ENCODE measurements around the gene TSPAN11. TPM values are rescaled to one million over a fixed set of nuclear protein-coding genes. Genes with fewer than 3 reads are reported as not detected.

The TSPAN11 gene
- total RNA-seq, 2 experiments from 2014 or later = not detected

DNA sequence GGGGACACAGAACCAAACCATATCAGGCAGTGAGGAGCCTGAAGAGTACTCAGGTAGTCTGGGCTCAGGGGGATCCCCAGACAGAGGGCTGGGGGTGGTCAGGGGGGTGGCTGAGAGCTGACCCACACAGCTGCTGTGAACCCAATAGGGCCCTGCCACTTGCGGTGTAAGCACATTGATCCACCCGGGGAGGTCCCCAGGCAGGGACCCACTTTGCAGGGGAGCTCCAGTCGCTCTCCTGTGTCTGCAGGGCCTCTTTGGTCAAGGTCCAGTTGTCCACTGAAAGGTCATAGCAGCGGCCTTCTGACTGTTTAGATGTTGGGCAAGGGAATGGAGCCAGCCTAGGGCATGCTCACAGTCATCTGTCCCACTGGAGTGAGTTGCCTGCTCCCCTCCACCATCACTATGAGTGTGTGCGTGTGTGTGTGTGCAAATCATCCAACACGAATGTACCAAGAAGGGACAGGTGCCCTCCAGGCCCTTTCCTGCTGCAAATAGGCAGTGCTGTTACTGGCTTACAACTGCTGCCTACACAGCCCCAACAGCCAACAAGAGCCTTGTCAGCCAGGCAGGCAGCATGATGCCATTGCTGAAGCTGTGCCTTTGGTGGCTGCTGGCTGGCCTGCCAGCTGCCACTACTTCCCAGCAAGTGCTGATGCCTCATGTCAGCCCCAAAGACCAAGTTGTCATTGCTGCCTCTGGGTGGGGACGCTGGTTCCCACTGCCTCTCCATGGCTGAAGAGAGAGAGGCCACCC is 71.3 kb downstream of the TSPAN11 start:
- ChIA-PET CTCF (no interaction called here), POLR2A (no interaction called here)
- H3K4me1 Mint-ChIP-seq = no peaks in the 10 kb centered on the region
- no peaks in the 10 kb centered on the region for H3K9me3 Mint-ChIP-seq
- H3K27ac Mint-ChIP-seq = no peak overlapping the region
- no peak overlapping the region for H3K4me3 Mint-ChIP-seq
- peaks cover 9% of the 10 kb centered on the region for H3K27me3 Mint-ChIP-seq
- no peak for DNase-seq
- H3K36me3 Mint-ChIP-seq (ENCODE audit: low read depth) = no peaks in the 10 kb centered on the region

DNA sequence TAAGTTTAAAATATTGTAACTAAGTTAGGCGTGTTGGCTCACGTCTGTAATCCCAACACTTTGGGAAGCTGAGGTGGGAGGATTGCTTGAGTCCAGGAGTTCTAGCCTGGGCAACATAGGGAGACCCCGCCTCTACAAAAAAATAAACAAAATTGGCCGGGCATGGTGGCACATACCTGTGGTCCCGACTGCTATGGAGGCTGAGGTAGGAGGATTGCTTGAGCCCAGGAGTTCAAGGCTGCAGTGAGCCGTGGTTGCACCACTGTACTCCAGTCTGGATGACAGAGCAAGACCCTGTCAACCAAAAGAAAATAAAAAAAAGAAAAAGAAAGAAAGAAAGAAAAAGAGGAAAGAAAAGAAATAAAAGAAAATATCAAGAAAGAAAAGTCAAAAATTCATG is 72.5 kb downstream of the TSPAN11 start:
- no peak overlapping the region for H3K4me3 Mint-ChIP-seq
- DNase-seq = no peak
- POLR2A ChIA-PET = no interaction called here
- no peaks in the 10 kb centered on the region for H3K36me3 Mint-ChIP-seq (ENCODE audit: low read depth)
- H3K4me1 Mint-ChIP-seq = no peaks in the 10 kb centered on the region
- H3K27me3 Mint-ChIP-seq = peaks cover 9% of the 10 kb centered on the region
- no peaks in the 10 kb centered on the region for H3K9me3 Mint-ChIP-seq
- H3K27ac Mint-ChIP-seq = no peak overlapping the region
- CTCF ChIA-PET = no interaction called here

DNA sequence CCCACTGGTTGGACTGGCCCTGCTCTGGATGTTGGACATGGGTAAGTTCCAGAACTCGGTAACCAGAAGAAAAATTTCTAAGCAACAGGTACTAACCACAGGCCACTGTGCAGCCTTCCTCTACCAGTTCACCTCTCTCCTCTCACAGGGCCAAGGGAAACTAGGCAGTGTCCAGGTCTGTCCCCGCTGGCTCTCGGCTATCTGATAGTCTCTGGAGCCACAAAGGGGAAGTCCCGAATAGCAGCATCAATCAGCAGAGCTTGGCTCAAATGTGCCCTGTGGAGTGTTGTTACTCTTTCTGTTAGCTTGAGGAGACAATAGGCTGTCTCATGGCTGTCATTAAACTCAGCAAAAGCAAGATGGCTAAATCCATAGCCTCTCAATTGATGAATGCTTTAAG is 73.2 kb downstream of the TSPAN11 start:
- CTCF ChIA-PET = no interaction called here
- POLR2A ChIA-PET = no interaction called here
- Mint-ChIP-seq H3K9me3 (no peaks in the 10 kb centered on the region), H3K4me3 (no peak overlapping the region), H3K27me3 (peaks cover 9% of the 10 kb centered on the region), H3K36me3 (ENCODE audit: low read depth) (no peaks in the 10 kb centered on the region), H3K4me1 (no peaks in the 10 kb centered on the region), H3K27ac (no peak overlapping the region)
- DNase-seq = no peak

DNA sequence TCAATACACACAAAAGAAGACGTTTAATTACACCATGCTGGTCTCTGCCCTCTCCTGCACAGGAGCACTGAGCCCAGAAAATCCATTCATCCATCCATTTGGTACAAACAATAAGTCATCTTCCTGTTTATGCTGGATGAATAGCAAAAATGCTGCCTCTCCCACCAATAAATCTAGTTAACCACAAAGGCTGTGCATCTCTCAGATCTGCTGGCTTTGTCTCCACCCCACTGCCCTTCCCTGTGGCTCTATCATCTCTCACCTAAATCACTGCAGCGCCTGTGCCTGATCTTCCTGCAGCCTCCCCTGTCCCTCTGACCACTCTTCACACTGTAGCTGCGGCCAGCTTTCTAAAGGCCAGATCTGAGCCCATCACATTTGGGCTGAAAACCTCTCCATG is 74.2 kb downstream of the TSPAN11 start:
- Mint-ChIP-seq H3K9me3 (no peaks in the 10 kb centered on the region), H3K36me3 (ENCODE audit: low read depth) (no peaks in the 10 kb centered on the region), H3K4me3 (no peak overlapping the region), H3K4me1 (peaks cover under 1% of the 10 kb centered on the region), H3K27me3 (peaks cover 9% of the 10 kb centered on the region), H3K27ac (no peak overlapping the region)
- POLR2A ChIA-PET = no interaction called here
- DNase-seq = no peak
- CTCF ChIA-PET = no interaction called here

DNA sequence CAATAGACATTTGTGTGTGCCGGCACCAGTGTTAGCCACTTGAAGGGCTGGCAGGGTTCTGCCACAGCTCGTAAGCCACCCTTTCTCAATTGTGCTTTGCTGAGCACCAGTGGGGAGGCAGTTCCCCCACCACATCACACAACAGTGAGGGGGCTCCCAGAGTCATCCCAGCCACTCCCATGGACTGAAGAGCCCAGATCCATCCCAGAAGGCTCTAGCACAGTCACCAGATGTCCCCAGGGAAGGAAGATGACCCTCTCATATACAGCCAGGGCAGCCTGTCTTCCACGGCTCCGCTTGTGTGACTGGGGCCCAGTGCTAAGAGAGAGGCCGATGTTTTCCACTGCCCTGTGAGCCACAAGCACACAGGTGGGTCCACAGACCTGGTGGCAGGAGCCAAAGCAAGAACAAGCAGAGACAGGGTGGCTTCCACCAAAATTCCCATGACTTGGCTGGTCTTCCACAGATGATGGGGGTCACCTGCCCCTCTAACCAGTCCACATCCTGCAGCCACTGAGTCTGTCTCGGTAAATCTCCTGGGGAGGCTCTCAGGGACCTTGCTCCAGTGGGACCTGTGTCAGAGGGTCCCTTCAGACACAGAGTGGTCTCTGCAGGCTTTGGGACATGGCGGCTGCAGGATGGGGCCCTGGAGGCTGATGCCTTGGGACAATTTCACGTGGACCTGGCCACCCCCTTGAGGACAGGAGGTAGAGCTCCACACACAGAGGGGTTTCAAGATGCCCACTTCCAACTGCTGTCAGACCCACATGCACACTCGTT is 75.2 kb downstream of the TSPAN11 start:
- ChIA-PET POLR2A (no interaction called here), CTCF (no interaction called here)
- no peak overlapping the region for H3K27ac Mint-ChIP-seq
- H3K9me3 Mint-ChIP-seq = no peaks in the 10 kb centered on the region
- no peak overlapping the region for H3K4me3 Mint-ChIP-seq
- H3K27me3 Mint-ChIP-seq = peaks cover 9% of the 10 kb centered on the region
- no peak for DNase-seq
- peaks cover 2% of the 10 kb centered on the region for H3K4me1 Mint-ChIP-seq
- H3K36me3 Mint-ChIP-seq (ENCODE audit: low read depth) = no peaks in the 10 kb centered on the region

DNA sequence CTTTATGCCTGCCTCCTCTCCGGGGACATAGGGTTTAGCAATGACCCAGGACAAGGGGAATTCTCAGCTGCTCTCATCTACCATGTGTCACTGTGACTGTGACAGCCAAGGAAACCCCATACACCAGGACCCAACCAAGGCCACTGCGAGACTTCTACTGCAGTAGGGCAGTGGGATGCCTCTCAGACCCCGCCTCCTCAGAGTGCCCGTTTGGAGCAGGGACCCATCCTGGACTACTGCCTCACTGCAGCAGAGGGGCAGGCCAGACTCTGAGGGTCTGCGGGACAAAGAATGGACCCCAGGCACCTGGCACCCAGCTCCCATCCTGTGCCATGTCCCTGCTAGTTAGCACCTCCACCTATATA is 75.8 kb downstream of the TSPAN11 start:
- H3K4me1 Mint-ChIP-seq = peaks cover 2% of the 10 kb centered on the region
- POLR2A ChIA-PET = no interaction called here
- no peak for DNase-seq
- no peaks in the 10 kb centered on the region for H3K9me3 Mint-ChIP-seq
- CTCF ChIA-PET = no interaction called here
- no peaks in the 10 kb centered on the region for H3K36me3 Mint-ChIP-seq (ENCODE audit: low read depth)
- H3K4me3 Mint-ChIP-seq = no peak overlapping the region
- peaks cover 9% of the 10 kb centered on the region for H3K27me3 Mint-ChIP-seq
- no peak overlapping the region for H3K27ac Mint-ChIP-seq

DNA sequence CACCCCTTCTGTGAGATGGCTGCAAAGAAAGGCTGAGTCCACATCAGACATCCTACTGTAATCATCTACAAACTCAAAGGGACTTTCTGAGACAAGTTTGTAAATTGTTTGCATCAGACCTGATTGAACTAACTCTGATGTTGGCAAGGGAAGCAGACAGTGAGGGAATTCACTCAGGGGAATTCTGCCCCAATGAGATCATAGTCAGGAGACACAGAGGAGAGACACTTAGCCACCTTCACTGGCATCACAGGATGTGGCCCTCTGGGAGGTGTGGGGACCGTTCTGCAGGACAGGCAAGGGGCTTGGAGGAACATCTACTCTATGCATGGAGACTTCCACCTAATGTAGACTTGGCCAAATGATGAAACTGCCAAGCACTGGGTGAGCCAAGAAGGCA is 76.5 kb downstream of the TSPAN11 start:
- H3K27ac Mint-ChIP-seq = no peak overlapping the region
- peaks cover 2% of the 10 kb centered on the region for H3K4me1 Mint-ChIP-seq
- DNase-seq = no peak
- H3K4me3 Mint-ChIP-seq = no peak overlapping the region
- POLR2A ChIA-PET = no interaction called here
- H3K9me3 Mint-ChIP-seq = no peaks in the 10 kb centered on the region
- H3K27me3 Mint-ChIP-seq = peaks cover 9% of the 10 kb centered on the region
- H3K36me3 Mint-ChIP-seq (ENCODE audit: low read depth) = no peaks in the 10 kb centered on the region
- CTCF ChIA-PET = no interaction called here

DNA sequence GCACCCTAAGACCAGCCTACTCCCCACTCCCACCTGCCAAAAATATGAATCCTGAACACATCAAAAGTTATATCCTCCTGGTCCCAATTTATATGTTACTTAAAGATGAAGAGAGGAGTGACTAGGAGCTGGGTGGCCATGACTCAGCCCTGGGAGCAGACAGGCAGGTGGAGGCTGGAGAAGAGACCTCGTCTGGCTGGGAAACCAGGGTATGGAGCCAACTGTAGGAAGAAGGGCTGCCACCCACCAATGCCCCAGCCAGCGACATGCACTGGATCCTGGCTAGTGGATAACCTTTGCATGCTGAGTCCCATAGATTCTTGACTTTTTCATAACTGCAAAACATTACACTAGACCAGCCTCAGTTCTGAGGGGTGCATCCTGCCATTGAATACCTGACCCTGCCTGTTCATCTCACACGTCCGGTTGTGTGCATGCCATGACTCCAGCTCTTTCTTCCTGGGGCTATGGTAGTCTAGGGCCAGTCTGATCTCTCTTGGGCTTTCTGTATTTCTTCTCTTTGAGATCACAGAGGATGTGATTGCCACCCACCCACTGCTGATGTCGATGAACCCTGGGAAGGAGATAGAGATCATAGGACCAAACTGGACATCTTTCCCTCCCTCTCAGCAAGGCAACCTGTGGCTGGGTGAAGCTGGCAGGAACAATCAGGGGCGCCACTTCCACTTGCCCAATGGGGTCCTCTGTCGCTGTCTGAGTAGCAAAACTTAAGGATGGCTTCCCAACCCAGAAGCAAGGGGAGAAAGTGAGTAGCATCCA is 77.5 kb downstream of the TSPAN11 start:
- no peak for DNase-seq
- Mint-ChIP-seq H3K4me1 (peaks cover 2% of the 10 kb centered on the region), H3K4me3 (no peak overlapping the region), H3K27me3 (peaks cover 9% of the 10 kb centered on the region), H3K27ac (no peak overlapping the region), H3K36me3 (ENCODE audit: low read depth) (no peaks in the 10 kb centered on the region), H3K9me3 (no peaks in the 10 kb centered on the region)
- POLR2A ChIA-PET = no interaction called here
- CTCF ChIA-PET = no interaction called here

DNA sequence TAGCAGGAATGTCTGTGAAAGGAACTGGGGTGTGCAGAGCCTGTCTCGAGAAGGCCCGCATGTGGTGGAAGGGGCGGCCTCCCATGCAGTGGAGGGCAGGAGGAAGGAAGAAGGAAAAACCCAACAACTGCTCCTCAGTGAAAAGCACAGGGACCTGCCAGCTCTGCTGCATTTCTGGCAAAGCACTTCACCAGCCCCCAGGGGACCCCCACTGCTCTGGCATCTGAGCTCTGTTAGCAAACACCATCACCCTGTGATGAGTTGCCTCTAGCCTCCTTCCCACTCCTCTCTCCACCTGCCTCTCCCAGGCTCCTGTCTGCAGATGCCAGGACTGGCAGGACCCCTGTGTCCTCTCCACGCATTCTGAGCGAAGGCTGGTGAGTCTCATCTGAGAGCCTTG is 78.1 kb downstream of the TSPAN11 start:
- H3K9me3 Mint-ChIP-seq = no peaks in the 10 kb centered on the region
- peaks cover 9% of the 10 kb centered on the region for H3K27me3 Mint-ChIP-seq
- no peak for DNase-seq
- H3K27ac Mint-ChIP-seq = no peak overlapping the region
- ChIA-PET POLR2A (no interaction called here), CTCF (no interaction called here)
- H3K36me3 Mint-ChIP-seq (ENCODE audit: low read depth) = no peaks in the 10 kb centered on the region
- H3K4me1 Mint-ChIP-seq = peaks cover 2% of the 10 kb centered on the region
- no peak overlapping the region for H3K4me3 Mint-ChIP-seq

DNA sequence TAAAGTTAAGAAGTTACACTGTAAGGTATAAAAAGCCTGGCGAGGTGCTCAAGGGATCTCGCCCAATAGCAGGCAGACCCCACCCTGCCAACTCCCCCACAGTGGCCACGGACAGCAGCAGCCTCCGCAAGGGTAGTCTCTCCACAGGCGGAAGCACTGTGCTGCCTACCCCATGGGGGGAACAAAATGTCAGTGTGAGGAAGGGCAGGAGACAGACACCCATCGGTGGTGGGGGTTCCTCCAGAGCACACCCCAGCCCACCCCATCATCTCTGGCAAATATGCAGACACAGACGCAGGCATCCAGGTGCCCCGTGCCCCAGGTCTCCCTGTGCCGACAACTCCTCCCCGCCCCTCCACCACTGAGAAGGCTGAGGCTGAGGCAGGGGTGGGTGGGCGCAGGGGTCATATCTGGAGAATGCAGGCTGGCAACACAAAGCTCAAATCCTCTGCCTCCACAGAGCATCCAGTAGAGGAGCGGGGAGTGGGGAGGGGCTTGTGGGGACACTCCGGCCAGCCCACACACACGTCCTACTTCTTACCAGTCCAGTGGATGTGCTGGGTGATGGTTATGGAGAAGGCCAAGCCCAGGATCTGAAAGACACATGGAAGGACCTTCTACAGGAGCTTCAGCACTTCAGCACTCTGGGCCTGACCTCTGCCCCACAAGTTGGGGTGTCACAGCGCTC is 78.9 kb downstream of the TSPAN11 start:
- H3K9me3 Mint-ChIP-seq = no peaks in the 10 kb centered on the region
- H3K4me3 Mint-ChIP-seq = no peak overlapping the region
- H3K36me3 Mint-ChIP-seq (ENCODE audit: low read depth) = no peaks in the 10 kb centered on the region
- CTCF ChIA-PET = no interaction called here
- no peak for DNase-seq
- POLR2A ChIA-PET = no interaction called here
- no peak overlapping the region for H3K27ac Mint-ChIP-seq
- H3K4me1 Mint-ChIP-seq = peaks cover 2% of the 10 kb centered on the region
- H3K27me3 Mint-ChIP-seq = peaks cover 6% of the 10 kb centered on the region

DNA sequence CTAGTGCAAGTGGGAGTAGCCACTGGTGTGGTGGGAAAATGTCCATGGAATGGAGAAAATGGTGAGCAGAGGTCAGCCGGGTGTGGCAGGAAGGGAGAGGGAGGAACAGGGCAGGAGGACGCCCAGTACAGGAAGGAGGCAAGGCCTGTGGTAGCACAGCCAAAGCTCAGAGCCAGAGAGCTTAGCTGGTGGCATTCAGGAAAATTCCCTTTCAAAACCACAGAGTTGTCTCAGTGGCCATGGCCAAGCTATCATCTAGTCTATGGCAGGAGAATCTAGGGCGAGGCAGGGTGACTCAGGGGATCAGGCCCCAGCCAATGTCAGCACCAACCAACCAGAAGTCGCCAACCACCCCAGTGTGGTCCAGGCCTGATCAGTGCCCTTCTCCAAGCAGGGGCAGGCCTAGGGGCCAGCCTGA is 79.4 kb downstream of the TSPAN11 start:
- Mint-ChIP-seq H3K27me3 (peaks cover 3% of the 10 kb centered on the region), H3K4me1 (peaks cover 2% of the 10 kb centered on the region), H3K27ac (no peak overlapping the region), H3K9me3 (no peaks in the 10 kb centered on the region), H3K36me3 (ENCODE audit: low read depth) (no peaks in the 10 kb centered on the region), H3K4me3 (no peak overlapping the region)
- POLR2A ChIA-PET = no interaction called here
- no peak for DNase-seq
- CTCF ChIA-PET = no interaction called here

DNA sequence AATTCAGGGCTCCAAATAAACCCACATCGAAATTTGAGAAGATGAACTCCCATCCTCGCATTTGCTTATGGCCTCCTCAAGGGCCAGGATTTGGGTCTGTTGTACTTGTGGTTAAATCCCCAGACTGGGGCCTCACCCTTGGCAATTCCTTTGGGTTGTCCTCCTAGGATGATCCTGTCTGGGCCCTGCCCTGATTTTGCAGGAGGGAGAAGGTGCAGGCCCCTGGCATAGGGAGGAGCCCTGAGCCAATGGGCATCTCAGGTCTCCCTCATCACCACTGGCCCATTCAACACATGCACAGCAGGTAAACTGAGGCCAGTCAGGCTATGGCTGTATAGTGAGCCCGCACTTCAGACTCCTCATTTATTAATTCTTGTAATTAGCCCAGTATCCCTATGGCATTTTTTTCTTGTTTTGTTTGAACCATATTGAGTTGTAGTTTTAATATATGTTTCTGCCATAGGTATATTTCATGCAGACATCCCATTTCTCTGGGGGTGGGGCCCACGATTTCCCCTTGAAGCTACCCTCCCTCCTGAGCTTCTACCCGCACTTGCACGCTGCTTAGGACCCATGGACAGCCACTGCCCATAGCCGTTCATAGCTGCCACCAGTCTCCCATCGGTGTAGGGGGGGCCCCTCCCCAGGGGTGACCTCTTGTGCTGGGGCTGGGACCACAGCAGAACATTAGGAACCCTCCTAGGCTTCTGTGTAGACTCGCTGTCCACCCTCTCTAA is 80.0 kb downstream of the TSPAN11 start:
- no peak overlapping the region for H3K27ac Mint-ChIP-seq
- H3K27me3 Mint-ChIP-seq = no peaks in the 10 kb centered on the region
- POLR2A ChIA-PET = no interaction called here
- CTCF ChIA-PET = no interaction called here
- peaks cover 2% of the 10 kb centered on the region for H3K4me1 Mint-ChIP-seq
- H3K9me3 Mint-ChIP-seq = no peaks in the 10 kb centered on the region
- H3K36me3 Mint-ChIP-seq (ENCODE audit: low read depth) = no peaks in the 10 kb centered on the region
- no peak for DNase-seq
- no peak overlapping the region for H3K4me3 Mint-ChIP-seq

DNA sequence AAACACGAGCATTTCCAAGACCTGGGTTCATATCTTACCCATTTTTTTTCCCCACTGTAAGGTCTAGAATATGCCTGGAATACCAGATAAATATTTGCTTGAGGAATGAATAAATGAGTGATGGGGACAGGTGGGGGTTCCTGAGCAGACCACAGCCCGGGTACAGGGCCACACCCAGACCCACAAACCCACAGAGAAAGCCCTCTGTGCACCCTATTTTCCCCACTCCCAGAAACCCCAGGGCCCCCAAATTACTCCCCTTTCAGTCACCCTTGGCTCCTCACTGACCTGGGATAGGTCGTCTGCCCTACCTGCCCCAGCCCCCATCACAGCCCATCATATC is 80.6 kb downstream of the TSPAN11 start:
- Mint-ChIP-seq H3K4me3 (no peak overlapping the region), H3K4me1 (peaks cover 2% of the 10 kb centered on the region), H3K36me3 (ENCODE audit: low read depth) (no peaks in the 10 kb centered on the region), H3K9me3 (no peaks in the 10 kb centered on the region), H3K27ac (no peak overlapping the region), H3K27me3 (peaks cover under 1% of the 10 kb centered on the region)
- DNase-seq = no peak
- ChIA-PET CTCF (no interaction called here), POLR2A (no interaction called here)
